K562 (cell line): ENCODE results near the gene WDR1. TPM values are rescaled to one million over a fixed set of nuclear protein-coding genes. Genes with fewer than 3 reads are reported as not detected.

Experiments
- ATAC-seq: fragments of 200-7000 bp; cut with Tn5 transposase; 3 replicates; pipeline ENCODE4 v1.9.1; 2020; ENCODE audit warnings: moderate library complexity
- BruUV-seq: library from RNA; stranded (reverse); fragments of 400-500 nt; replicated peaks from 2 replicates; lab custom pipeline; 2021; lab: Mats Ljungman, UMichigan
- CTCF ChIA-PET: fragments of 300-600 bp; formaldehyde crosslinking; extraction: SDS; loops from one replicate; lab custom pipeline; 2021; ENCODE audit warnings: low intra/inter-chr PET ratio; lab: Yijun Ruan, JAX
- POLR2A ChIA-PET: fragments of 300-600, 350-650 bp; sonication (Branson Sonifier 250); formaldehyde crosslinking; extraction: SDS; loops from one replicate; lab custom pipeline; 2021; ENCODE audit warnings: antibody characterized with exemption, inconsistent platforms; lab: Yijun Ruan, JAX
- DNase-seq, 4 experiments: peaks; one replicate each; pipeline versions ENCODE4 v3.0.0 to v3.0.0-alpha.2; 2011 to 2018; ENCODE audit warnings: low spot score in 3 of 4, mixed read lengths in 3 of 4; ENCODE audit errors: extremely low read depth in 1 of 4
- FAIRE-seq: peaks from 2 replicates; lab custom pipeline; 2011; peaks lifted over from hg19 to GRCh38; lab: Jason Lieb, UNC
- H2AFZ ChIP-seq: 2 replicates; pipeline ENCODE4 v1.6.0; 2011; ENCODE audit warnings: low read depth, low read length, control low read depth, inconsistent platforms
- H3K27ac ChIP-seq: fragments of 200-600 bp; 3 replicates; pipeline ENCODE4 v1.8.0; 2011; ENCODE audit warnings: low read depth, mild to moderate bottlenecking, control low read depth, inconsistent platforms, low read length, moderate library complexity, mixed read lengths; ENCODE audit errors: extremely low read depth
- H3K27me3 ChIP-seq, 2 experiments: fragments of 300-600 bp in 1 of 2; 2 replicates in 1 of 2; 3 replicates in 1 of 2; pipeline versions ENCODE4 v1.6.0 to v1.8.0; 2011; ENCODE audit warnings: inconsistent platforms in 2 of 2, low read length in 2 of 2, mild to moderate bottlenecking in 1 of 2, mixed read lengths in 1 of 2, moderate library complexity in 1 of 2; ENCODE audit not compliant: control insufficient read depth in 2 of 2, insufficient read depth in 2 of 2
- H3K36me3 ChIP-seq: fragments of 300-600 bp; 3 replicates; pipeline ENCODE4 v1.8.0; 2011; ENCODE audit warnings: mild to moderate bottlenecking, low read length, inconsistent platforms; ENCODE audit not compliant: control insufficient read depth, insufficient read depth
- H3K4me1 ChIP-seq, 2 experiments: fragments of 200-600 bp in 1 of 2; replicated peaks in 1 of 2; 2 replicates in 1 of 2; 3 replicates in 1 of 2; pipeline versions ENCODE4 v1.5.1 to v1.8.0; 2011; ENCODE audit warnings: inconsistent platforms in 2 of 2, low read length in 2 of 2, mild to moderate bottlenecking in 1 of 2, mixed read lengths in 1 of 2, moderate library complexity in 1 of 2; ENCODE audit not compliant: control insufficient read depth in 2 of 2, insufficient read depth in 2 of 2
- H3K4me2 ChIP-seq: 2 replicates; pipeline ENCODE4 v1.6.1; 2011; ENCODE audit warnings: low read length, control low read depth, inconsistent platforms, mixed read lengths; ENCODE audit not compliant: insufficient read depth
- H3K4me3 ChIP-seq: fragments of 200-600 bp; sonication (generic), shearing (Covaris generic); 2 replicates; pipeline ENCODE4 v1.5.1; 2016; ENCODE audit warnings: control low read depth, inconsistent platforms
- H3K79me2 ChIP-seq: fragments of 200-600 bp; 3 replicates; pipeline ENCODE4 v1.8.0; 2011; ENCODE audit warnings: low read length, inconsistent platforms; ENCODE audit not compliant: control insufficient read depth, insufficient read depth
- H3K9ac ChIP-seq, 2 experiments: 2 replicates each; pipeline versions ENCODE4 v1.6.0 to v1.6.1; 2011; ENCODE audit warnings: low read depth in 2 of 2, low read length in 2 of 2, control low read depth in 1 of 2, inconsistent platforms in 1 of 2, mild to moderate bottlenecking in 1 of 2, mixed read lengths in 1 of 2; ENCODE audit not compliant: insufficient read depth in 1 of 2
- H3K9me1 ChIP-seq: one replicate; pipeline ENCODE4 v1.6.0; 2011; ENCODE audit warnings: inconsistent platforms, mild to moderate bottlenecking, low read length, moderate library complexity; ENCODE audit not compliant: control insufficient read depth, insufficient read depth
- H3K9me3 ChIP-seq: replicated peaks from 2 replicates; pipeline ENCODE4 v1.5.1; 2011; ENCODE audit warnings: low read depth, low read length, inconsistent platforms; ENCODE audit not compliant: control insufficient read depth, insufficient read depth
- H4K20me1 ChIP-seq: replicated peaks from 2 replicates; pipeline ENCODE4 v1.6.1; 2011; ENCODE audit warnings: low read length, inconsistent platforms, mixed read lengths; ENCODE audit not compliant: control insufficient read depth, insufficient read depth
- SNAPC5 ChIP-seq: fragments of 250-450 bp; sonication (Bioruptor Pico); IDR thresholded peaks from 2 replicates; pipeline ENCODE4 v1.8.0; 2021; ENCODE audit warnings: moderate library complexity, mild to moderate bottlenecking, inconsistent platforms
- ZNF407 ChIP-seq: fragments of 450-650 bp; IDR thresholded peaks from 2 replicates; pipeline ENCODE4 v1.6.1; 2016; ENCODE audit warnings: low read depth
- ZNF592 ChIP-seq: fragments of 450-650 bp; IDR thresholded peaks from 2 replicates; pipeline ENCODE4 v1.6.1; 2017; ENCODE audit warnings: antibody characterized with exemption, mild to moderate bottlenecking
- WGBS: fragments of 100-300 bp; shearing (Covaris generic); methylation state at CpG from one replicate; pipeline ENCODE4 v1.1.6; 2016; ENCODE audit warnings: low coverage, mixed read lengths; ENCODE audit not compliant: insufficient coverage; ENCODE audit errors: missing lambda C conversion rate; 5-methylcytosine and 5-hydroxymethylcytosine counted together
- in situ Hi-C: fragments of 300-500 bp; cut with MboI; formaldehyde crosslinking; loops from 4 replicates; pipeline ENCODE4 v1.15.0; 2018; ENCODE audit warnings: inconsistent platforms, mixed read lengths
- intact Hi-C: fragments of 100-400 bp; cut with micrococcal nuclease; formaldehyde crosslinking; loops from 2 replicates; pipeline ENCODE4 v1.14.2; 2022
- polyA plus RNA-seq, 8 experiments: library from polyadenylated mRNA; depleted of rRNA in 4 of 8; stranded (reverse) in 5 of 8; unstranded in 3 of 8; fragments of >200 nt; fragmentation: Nextera tagmentation in 2 of 8; fragmentation: Illumina TruSeq in 1 of 8; extraction: Ambion mirVana in 2 of 8; extraction: Trizol in 1 of 8; gene quantifications; 2 replicates each; pipeline versions ENCODE4 v1.2.1 to v1.2.3, GENCODE V29; 2011 to 2014; ENCODE audit warnings: inconsistent platforms in 1 of 8, missing spikeins in 1 of 8
- total RNA-seq, 7 experiments: library from RNA; depleted of rRNA in 6 of 7; stranded (reverse); fragments of >200 nt in 6 of 7; fragmentation: Illumina TruSeq in 2 of 7; extraction: Trizol in 2 of 7; gene quantifications; 2 replicates each; pipeline versions ENCODE4 v1.2.1 to v1.2.3, GENCODE V29; 2011 to 2021; ENCODE audit warnings: low replicate concordance in 1 of 7

Gene WDR1
- total and polyA plus RNA-seq, 9 of the 15 experiments (the other 6 are each of a cell fraction or from before 2014, with no cell fraction given), result 16.1 to 213 (median 125) TPM

GRCh38 chr4:10040049-10040892 is 76.3 kb downstream of the WDR1 start:
- Histone ChIP-seq H3K9me1 (no peaks in the 10 kb centered on the region), H3K4me1 (no peaks in the 10 kb centered on the region), H2AFZ (no peak overlapping the region), H3K9ac (no peak overlapping the region), H3K36me3 (no peaks in the 10 kb centered on the region), H3K79me2 (no peaks in the 10 kb centered on the region), H3K27ac (no peak overlapping the region), H3K4me3 (no peak overlapping the region), H4K20me1 (no peaks in the 10 kb centered on the region), H3K9me3 (no peaks in the 10 kb centered on the region), H3K27me3 (peaks cover 13 to 37% of the 10 kb centered on the region in 2 experiments; a peak in 4 of 5 replicates), H3K4me2 (no peak overlapping the region)
- BruUV-seq, result no TSS peak
- ATAC-seq, result no peak
- CTCF ChIA-PET, result no interaction called here
- FAIRE-seq, result no peak
- in situ Hi-C loops, result no loop called here
- under 1% methylated on average over 10 of the region's 10 CpGs for WGBS
- DNase-seq, result no peak
- POLR2A ChIA-PET, result interaction anchor here (1.3 kb wide), 1 partner anchor 8 kb away, joined by 3 read pairs; no protein-coding TSS in a partner anchor
- intact Hi-C loops, result no loop called here
- TF ChIP-seq SNAPC5 (CRISPR knock-in tag), result no peak
- TF ChIP-seq ZNF592, result no peak
- no peak for TF ChIP-seq ZNF407
